ENCODE data around the gene LRRTM3. TPM values are rescaled to one million over a fixed set of nuclear protein-coding genes. Genes with fewer than 3 reads are reported as not detected.

The LRRTM3 gene
- polyA plus RNA-seq, 12 donors: 1.0 to 3.9 (median 2.5) TPM; not detected in 2

DNA sequence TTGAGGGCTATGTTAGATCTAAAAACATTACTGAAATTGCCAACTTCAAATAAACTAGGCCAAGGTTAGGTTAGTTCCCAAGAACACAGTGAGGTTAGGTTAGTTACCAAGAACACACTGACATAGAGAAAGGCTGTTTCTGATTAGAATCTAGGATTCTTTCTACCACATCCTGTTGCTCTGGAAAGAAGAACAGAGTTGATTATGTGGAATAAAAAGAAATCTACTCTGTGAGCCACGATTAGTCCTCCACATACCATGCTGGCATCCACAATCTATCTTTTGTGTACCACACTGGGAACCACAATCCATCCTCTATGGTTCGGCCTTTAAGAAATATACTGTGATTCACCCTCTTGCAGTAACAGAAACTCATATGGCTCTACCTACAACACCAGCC is 91.4 kb downstream of the LRRTM3 start:
- DNase-seq: no peak

DNA sequence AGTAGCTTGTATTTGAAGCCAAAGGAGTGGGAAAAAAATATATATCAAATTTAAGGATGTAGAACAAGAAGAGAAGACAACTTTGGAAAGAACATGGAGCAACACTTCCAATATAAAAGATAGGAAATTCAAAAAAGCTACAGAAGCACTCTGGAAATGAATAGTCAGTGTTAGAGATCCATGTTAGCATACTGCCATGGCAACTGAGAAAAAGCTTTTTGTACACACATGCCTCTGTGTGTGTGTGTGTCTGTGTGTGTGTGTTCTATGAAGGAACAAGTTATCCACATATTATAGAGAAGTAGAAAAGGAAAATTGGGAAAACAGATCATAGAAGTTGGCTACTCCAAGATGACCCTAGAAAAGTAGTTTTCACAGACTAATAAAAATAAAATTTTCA is 96.3 kb downstream of the LRRTM3 start:
- no peak for DNase-seq

DNA sequence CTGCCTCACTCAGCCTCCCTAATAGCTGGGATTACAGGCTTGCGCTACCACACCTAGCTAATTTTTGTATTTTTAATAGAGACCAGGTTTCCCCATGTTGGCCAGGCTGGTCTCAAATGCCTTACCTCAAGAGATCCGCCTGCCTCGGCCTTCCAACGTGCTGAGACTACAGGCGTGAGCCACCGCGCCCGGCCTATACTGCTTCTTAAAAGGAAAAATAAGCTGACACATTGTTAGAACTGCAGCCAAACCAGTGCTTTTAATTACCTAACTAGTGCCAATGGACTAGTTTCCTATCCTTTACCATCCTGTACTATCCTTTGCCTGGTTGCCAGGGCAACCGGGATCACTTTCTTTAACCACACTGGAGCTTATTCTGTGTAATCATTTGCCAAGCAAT is 108.0 kb downstream of the LRRTM3 start:
- DNase-seq: no peak

GRCh38 chr10:67036808-67037207 is 111.0 kb downstream of the LRRTM3 start:
- no peak for DNase-seq

GRCh38 chr10:67043041-67043440 is 117.2 kb downstream of the LRRTM3 start:
- no peak for DNase-seq

- no peak for DNase-seq
Observed at GRCh38 chr10:67045404-67045803, 119.6 kb downstream of the LRRTM3 start.

DNA sequence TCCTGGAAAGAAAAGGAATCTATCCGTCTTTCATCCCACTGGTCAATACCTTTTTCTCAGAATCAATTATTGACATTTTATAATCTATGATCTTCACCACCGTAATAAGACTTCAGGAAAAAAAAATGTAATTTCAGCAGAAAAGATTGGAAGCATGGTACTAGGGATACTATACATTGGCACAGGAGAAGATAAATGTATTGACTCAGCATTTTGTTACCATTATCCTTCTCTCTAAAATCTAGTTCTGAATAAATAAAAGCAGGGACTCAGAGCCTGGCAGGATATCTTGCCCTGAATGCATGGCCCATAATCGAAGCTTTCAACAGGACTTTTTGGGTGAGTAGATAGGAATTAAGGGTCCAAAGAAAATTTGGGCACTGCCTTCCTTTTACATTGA is 120.7 kb downstream of the LRRTM3 start:
- no peak for DNase-seq

GRCh38 chr10:67049988-67050387 is 124.2 kb downstream of the LRRTM3 start:
- DNase-seq: no peak

DNA sequence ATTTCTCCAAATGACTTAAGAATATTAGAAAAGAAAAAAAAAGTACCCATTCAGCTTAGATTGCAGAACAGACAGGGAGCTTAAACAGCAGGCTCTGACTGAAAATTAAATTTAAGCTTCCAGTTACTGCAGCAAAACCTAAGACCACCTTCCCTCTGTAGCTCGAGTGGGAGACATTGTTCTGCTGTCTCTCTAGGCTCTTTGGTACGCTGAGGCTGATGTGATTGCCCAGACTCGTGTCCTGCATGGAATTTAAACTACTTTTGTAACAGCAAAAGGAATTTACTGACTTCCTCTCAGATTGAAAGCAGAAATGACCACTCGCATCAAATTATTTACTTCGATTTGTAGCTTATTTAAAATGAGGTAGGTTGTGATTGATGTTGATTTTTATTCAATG is 124.6 kb downstream of the LRRTM3 start:
- no peak for DNase-seq

DNA sequence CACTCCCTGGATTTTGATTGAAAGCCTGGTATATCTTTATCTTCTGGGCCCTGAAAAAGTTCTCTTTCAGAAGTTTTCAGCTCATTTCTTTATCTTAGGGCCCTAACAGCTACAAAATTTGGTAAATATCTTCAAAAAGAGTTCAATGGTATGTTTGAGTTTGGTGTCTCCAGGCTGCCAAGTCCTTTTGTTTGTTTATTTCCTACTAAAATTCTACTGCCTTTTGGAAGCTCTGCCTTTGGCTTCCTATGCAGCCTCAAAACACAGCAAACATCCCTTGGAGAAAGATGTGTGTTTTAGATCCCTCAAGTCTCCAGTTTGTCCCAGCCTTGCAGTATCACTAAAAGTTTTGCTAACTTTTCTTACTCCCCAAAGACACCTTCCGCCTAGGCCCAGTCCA is 146.8 kb downstream of the LRRTM3 start:
- no peak for DNase-seq

GRCh38 chr10:67075491-67075971 is 149.7 kb downstream of the LRRTM3 start:
- DNase-seq: no peak

GRCh38 chr10:67076144-67076543 is 150.3 kb downstream of the LRRTM3 start:
- no peak for DNase-seq

GRCh38 chr10:67077376-67077775 is 151.5 kb downstream of the LRRTM3 start:
- no peak for DNase-seq

GRCh38 chr10:67079126-67079525 is 153.3 kb downstream of the LRRTM3 start:
- DNase-seq: no peak

DNA sequence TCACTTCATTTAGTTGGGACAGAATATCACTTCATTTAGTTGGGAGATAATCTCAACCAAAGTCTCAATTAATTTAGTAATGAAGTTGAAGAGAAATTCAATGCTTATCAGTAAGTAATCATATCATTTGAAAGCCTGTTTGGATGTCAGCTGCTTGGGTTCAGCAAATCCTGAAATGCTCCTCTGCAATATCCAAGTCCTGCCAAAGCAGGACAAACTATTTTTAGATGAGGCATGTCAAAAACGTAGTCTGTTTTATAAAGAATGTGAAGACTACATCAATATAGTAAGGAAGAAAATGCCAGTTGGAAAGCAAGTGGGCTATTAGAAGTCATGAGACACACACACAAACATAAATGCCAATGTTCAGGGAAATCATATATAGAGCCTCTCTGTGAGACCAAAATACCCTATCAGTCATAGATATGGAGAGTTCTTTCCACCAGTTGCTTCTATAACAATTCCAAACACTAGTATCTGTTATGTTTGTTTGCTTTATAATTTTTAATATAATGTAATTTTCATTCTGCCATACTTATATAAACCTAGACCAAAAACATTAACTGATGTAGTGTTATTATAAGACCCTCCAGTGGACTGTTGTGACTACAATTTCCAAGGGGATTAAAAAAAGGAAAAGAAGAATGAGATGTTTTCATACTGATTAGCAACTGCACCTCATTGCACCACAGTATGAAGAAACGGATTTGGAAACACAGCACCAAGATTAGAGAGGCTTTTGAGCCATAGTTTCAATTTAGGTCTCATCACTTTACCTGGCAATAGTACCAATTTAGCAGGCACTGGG is 160.7 kb downstream of the LRRTM3 start:
- no peak for DNase-seq

DNA sequence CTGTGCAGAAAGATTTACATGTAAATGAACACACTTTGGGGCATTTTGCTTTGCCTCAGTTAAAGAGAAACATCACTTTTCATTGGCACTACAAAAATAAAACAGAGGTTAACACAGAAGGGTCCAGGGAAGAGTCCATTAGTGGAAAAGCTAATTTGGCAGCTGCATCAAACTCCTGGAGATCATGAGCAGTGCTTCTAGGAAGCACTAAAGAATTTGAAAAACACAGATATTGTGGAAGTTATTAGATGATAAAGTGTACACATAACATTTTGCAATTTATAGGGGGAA is 161.2 kb downstream of the LRRTM3 start:
- DNase-seq: no peak

DNA sequence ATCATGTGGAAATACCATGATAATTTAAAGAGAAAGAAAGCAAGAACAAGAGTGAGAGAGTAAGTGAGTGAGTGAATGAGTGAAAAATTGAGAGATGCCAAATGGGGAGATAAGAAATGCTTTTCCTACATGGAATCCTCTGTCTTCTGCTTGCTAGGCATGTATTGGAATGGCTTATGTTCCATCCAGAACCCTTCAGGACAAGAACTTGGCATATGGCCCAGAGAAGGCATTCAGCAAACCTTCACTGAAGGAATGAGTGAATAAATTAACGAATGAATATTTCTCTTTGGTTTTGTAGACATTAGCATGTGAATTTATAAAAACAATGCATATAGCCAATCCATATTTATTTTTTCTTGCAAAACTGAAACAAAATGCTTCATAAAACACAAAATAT is 162.2 kb downstream of the LRRTM3 start:
- DNase-seq: no peak

DNA sequence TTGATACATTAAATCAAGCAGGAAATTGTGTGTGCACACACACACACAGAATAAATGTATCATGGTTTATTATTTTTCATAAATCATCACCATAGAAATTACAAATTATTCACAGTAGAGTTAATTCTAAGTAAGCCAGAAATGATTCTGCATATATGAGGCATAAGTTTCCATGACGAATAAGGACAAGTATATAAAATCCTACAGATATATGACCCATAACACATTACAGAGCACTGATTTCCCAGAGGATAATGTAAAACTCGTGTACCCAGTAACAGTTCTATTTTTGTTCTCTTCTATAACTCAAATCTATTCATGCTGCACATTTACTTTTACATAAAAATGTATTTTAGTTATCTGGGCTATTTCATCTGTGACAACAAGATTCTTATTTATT is 169.7 kb downstream of the LRRTM3 start:
- DNase-seq: no peak

DNA sequence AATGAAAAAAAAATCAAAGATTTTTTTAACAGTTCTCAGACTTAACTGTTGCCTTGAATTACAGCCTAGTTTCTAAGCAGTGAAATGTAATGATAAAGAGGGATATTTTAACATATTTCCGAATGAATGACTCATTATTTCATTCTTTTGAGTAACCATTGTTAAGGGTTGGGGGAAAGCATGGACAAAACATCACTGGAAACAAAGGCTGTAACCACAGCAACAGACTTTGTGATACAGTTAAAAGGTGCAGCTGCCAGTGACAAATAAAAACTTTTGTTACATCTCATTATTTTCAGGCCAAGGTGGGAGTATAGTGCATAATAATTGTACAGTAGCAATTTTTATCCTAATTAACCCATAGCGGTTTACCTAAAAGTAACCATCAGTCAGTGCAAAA is 172.6 kb downstream of the LRRTM3 start:
- DNase-seq: no peak

GRCh38 chr10:67100951-67101350 is 175.1 kb downstream of the LRRTM3 start:
- no peak for DNase-seq

DNA sequence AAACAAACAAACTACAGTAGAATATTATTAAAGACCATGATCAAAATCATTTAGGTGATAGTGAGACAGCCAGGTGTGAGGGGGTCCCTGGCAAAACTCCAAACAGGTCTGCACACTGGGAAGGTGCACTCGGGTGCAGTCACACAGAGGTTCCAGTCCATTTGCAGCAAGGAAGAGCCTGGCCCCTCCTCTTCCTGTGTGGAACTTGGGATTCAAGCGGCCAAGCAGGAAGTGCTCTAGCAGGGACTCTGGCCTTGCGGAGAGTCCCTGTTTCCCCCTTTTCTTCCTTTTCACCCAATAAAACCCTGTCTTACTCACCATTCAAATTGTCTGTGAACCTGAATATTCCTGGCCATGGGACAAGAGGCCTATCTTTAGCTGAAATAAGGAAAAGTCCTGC is 181.8 kb downstream of the LRRTM3 start:
- DNase-seq: no peak

GRCh38 chr10:67110286-67110685 is 184.4 kb downstream of the LRRTM3 start:
- DNase-seq: no peak

DNA sequence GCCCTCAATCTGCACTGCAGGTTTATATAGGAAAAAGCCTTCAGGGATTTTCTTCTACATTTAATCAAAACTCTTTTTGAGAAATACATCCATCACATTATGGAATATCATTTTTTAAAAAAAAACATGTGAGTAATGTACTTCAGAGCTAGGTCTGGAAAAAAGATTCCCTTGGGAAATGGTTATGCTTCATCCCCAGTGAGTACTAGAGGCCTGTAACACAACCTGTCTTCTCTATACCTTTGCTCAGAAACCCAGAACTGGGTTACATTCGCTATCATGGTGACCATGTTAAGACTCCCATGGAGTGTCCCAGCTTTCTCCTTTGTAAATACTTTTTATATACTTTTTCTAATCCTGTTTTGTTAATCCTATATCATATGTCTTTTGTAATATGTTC is 186.9 kb downstream of the LRRTM3 start:
- DNase-seq: no peak

- DNase-seq: no peak
Observed at GRCh38 chr10:67114945-67115344, 189.1 kb downstream of the LRRTM3 start.

All from muscle of arm (tissue), 12 donors.